KMS-11 (cell line): ENCODE measurements around the gene CEBPA.

Source experiments
- H2AFZ ChIP-seq: fragments of 200-600 bp; sonication (generic); 2 replicates; pipeline ENCODE4 v1.6.1; 2016; ENCODE audit warnings: antibody characterized with exemption, mixed run types, low read depth
- H3K27ac ChIP-seq: fragments of 200-600 bp; sonication (generic); 2 replicates; pipeline ENCODE4 v1.6.1; 2016; ENCODE audit warnings: mild to moderate bottlenecking, mixed run types
- H3K27me3 ChIP-seq: fragments of 200-600 bp; sonication (generic); 2 replicates; pipeline ENCODE4 v1.6.1; 2017; ENCODE audit warnings: mild to moderate bottlenecking, low read depth, mixed run types, moderate library complexity; ENCODE audit not compliant: insufficient read depth
- H3K36me3 ChIP-seq: fragments of 200-600 bp; sonication (generic); 2 replicates; pipeline ENCODE4 v1.6.1; 2017; ENCODE audit warnings: mild to moderate bottlenecking, mixed run types; ENCODE audit not compliant: insufficient read depth
- H3K4me1 ChIP-seq: fragments of 200-600 bp; sonication (generic); 2 replicates; pipeline ENCODE4 v1.6.1; 2016; ENCODE audit warnings: mild to moderate bottlenecking, low read depth, mixed run types; ENCODE audit not compliant: poor library complexity, severe bottlenecking
- H3K4me2 ChIP-seq: fragments of 200-600 bp; sonication (generic); 2 replicates; pipeline ENCODE4 v1.7.0; 2016; ENCODE audit warnings: mild to moderate bottlenecking, mixed run types
- H3K4me3 ChIP-seq: fragments of 200-600 bp; sonication (generic); IDR thresholded peaks from 2 replicates; pipeline ENCODE4 v1.6.1; 2017; ENCODE audit warnings: low read depth, low read length, mixed read lengths; ENCODE audit not compliant: insufficient read depth
- H3K79me2 ChIP-seq: fragments of 200-600 bp; sonication (generic); 2 replicates; pipeline ENCODE4 v1.6.1; 2016; ENCODE audit warnings: low read depth, mixed run types; ENCODE audit not compliant: insufficient read depth
- H3K9ac ChIP-seq: fragments of 200-600 bp; sonication (generic); 2 replicates; pipeline ENCODE4 v1.6.1; 2016; ENCODE audit warnings: mild to moderate bottlenecking, mixed run types
- H4K20me1 ChIP-seq: fragments of 200-600 bp; sonication (generic); 2 replicates; pipeline ENCODE4 v1.6.1; 2016; ENCODE audit warnings: mild to moderate bottlenecking, mixed run types; ENCODE audit not compliant: insufficient read depth
- CTCF ChIP-seq: fragments of 200-600 bp; sonication (generic); conservative IDR thresholded peaks from 2 replicates; pipeline ENCODE4 v1.6.1; 2017; ENCODE audit warnings: low read depth, mild to moderate bottlenecking, antibody characterized with exemption, low read length, moderate library complexity, mixed read lengths

The CEBPA gene

GRCh38 chr19:33254245-33254824, 48.0 kb downstream of the CEBPA start:
- H3K4me1 ChIP-seq, result no peaks in the 10 kb centered on the region
- H3K36me3 ChIP-seq, result no peaks in the 10 kb centered on the region
- no peaks in the 10 kb centered on the region for H3K27me3 ChIP-seq
- H3K9ac ChIP-seq, result no peak overlapping the region
- no peaks in the 10 kb centered on the region for H3K79me2 ChIP-seq
- no peak overlapping the region for H3K4me3 ChIP-seq
- TF ChIP-seq CTCF, result no peak
- H3K4me2 ChIP-seq, result no peak overlapping the region
- H2AFZ ChIP-seq, result no peak overlapping the region
- H4K20me1 ChIP-seq, result no peaks in the 10 kb centered on the region
- no peak overlapping the region for H3K27ac ChIP-seq

GRCh38 chr19:33252971-33253370, 49.4 kb downstream of the CEBPA start:
- no peak for TF ChIP-seq CTCF
- H3K4me3 ChIP-seq, result no peak overlapping the region
- H3K4me2 ChIP-seq, result no peak overlapping the region
- H3K9ac ChIP-seq, result no peak overlapping the region
- H3K27me3 ChIP-seq, result no peaks in the 10 kb centered on the region
- no peaks in the 10 kb centered on the region for H3K36me3 ChIP-seq
- H3K4me1 ChIP-seq, result no peaks in the 10 kb centered on the region
- H4K20me1 ChIP-seq, result no peaks in the 10 kb centered on the region
- H2AFZ ChIP-seq, result no peak overlapping the region
- H3K79me2 ChIP-seq, result no peaks in the 10 kb centered on the region
- no peak overlapping the region for H3K27ac ChIP-seq

- Histone ChIP-seq H3K4me2 (no peak overlapping the region), H3K27ac (no peak overlapping the region), H3K27me3 (no peaks in the 10 kb centered on the region), H3K4me1 (no peaks in the 10 kb centered on the region), H2AFZ (no peak overlapping the region), H3K4me3 (no peak overlapping the region), H3K36me3 (no peaks in the 10 kb centered on the region), H3K9ac (no peak overlapping the region), H4K20me1 (no peaks in the 10 kb centered on the region), H3K79me2 (no peaks in the 10 kb centered on the region)
- no peak for TF ChIP-seq CTCF
Observed at GRCh38 chr19:33252418-33252962, 49.8 kb downstream of the CEBPA start.

GRCh38 chr19:33251526-33252090, 50.7 kb downstream of the CEBPA start:
- Histone ChIP-seq H3K4me2 (no peak overlapping the region), H3K27ac (no peak overlapping the region), H3K27me3 (no peaks in the 10 kb centered on the region), H4K20me1 (no peaks in the 10 kb centered on the region), H2AFZ (no peak overlapping the region), H3K9ac (no peak overlapping the region), H3K79me2 (no peaks in the 10 kb centered on the region), H3K4me3 (no peak overlapping the region), H3K4me1 (no peaks in the 10 kb centered on the region), H3K36me3 (no peaks in the 10 kb centered on the region)
- TF ChIP-seq CTCF, result no peak
